22Rv1 (cell line): ENCODE results near the gene MAPK1.

Experiments used
- CTCF ChIP-seq: fragments of 450-650 bp; IDR thresholded peaks from 2 replicates; pipeline ENCODE4 v1.5.1; 2017; ENCODE audit warnings: mild to moderate bottlenecking
- ZFX ChIP-seq: fragments of 450-650 bp; IDR thresholded peaks from 2 replicates; pipeline ENCODE4 v1.6.1; 2017; ENCODE audit warnings: antibody characterized with exemption, borderline replicate concordance

DNA sequence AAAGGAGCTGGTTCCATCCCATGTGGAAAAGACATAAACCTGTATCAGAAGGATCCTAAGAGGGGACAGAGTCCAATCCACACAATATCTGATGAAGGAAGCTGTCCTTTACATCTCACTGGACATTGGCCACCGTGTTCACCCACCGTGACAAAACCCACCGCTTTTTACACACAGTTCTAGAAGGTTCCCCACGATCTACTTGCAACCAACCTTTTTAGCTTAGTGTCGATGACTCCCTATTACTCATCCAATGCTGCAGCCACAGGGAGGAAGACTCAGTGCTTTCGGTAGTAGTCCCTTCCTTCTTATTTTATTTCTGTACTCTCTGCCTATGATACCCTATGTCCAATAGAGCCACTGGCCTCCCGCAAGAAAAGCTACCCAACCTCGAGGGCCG is 65.4 kb downstream of the MAPK1 start:
- TF ChIP-seq CTCF: no peak
- no peak for TF ChIP-seq ZFX
